Stimulated activated CD8-positive, alpha-beta memory T cell treated with anti-CD3 and anti-CD28 coated beads, Interleukin-12 subunit alpha, Interleukin-12 subunit beta, amount 100 ng/mL, for 24 hours (primary cell): ENCODE results near the gene ZNF154.

Source experiments
- DNase-seq: peaks from one replicate; pipeline ENCODE4 v3.0.0-alpha.2; 2020; ENCODE audit errors: extremely low read depth

Gene ZNF154

DNA sequence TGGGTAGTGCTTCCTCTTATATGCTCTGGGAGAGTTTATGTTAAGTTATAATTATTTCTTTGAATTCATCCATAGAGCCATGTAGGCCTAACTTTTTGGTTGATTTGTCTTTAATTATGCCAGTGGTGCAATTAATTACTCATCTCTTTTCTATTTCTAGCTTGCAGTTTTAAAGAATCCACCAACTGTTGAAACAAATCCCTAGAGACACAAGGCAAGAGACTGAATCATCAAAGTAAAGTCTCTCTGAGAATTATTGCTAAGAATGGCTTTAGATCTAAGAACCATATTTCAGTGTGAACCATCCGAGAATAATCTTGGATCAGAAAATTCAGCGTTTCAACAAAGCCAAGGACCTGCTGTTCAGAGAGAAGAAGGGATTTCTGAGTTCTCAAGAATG, 33.1 kb downstream of the ZNF154 start:
- no peak for DNase-seq

DNA sequence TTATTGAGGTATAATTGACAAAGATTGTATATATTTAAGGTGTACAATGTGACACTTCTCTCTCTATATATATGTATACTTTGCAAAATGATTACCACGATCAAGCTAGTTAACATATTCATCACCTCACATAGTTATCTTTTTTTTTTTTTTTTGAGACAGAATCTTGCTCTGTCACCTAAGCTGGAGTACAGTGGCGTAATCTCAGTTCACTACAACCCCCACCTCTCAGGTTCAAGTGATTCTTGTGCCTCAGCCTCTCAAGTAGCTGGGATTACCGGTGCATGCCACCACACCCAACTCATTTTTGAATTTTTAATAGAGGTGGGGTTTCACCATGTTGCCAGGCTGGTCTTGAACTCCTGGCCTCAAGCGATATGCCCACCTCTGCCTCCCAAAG, 36.5 kb downstream of the ZNF154 start:
- DNase-seq = no peak

DNA sequence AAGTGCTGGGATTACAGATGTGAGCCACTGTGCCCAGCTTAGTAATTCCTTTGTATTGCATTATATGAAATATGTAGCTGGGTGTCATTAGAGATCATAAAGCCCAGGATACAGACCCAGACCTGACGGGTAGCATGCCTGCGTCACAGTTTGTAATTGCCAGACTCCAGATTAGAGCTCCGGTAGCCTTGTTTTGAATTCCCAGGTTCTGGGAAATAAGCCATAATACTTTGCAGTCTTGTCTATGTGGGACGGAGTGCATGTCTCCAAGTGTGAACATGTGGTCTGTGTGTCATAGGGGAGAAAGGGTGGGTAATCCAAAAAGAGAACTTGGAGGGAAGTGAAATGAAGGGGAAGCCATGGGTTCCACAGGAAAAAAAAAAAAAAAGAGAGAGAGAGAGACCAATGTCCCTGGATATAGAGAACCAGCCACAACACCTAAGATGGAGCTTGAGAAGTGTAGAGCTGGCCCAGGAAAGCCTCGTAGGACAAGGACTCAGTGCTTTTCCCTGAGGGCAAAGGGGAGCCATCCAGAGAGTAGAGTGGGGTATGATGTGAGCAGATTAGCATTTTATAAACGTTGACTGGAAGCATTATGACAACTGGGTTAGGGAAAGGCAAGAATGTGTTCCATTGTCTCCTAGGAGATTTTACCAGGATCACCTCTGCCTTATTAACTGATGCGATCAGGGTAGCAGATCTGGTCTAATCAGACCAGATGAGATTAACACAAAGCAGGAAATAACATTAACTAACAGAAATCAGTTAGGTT, 37.7 kb downstream of the ZNF154 start:
- no peak for DNase-seq

DNA sequence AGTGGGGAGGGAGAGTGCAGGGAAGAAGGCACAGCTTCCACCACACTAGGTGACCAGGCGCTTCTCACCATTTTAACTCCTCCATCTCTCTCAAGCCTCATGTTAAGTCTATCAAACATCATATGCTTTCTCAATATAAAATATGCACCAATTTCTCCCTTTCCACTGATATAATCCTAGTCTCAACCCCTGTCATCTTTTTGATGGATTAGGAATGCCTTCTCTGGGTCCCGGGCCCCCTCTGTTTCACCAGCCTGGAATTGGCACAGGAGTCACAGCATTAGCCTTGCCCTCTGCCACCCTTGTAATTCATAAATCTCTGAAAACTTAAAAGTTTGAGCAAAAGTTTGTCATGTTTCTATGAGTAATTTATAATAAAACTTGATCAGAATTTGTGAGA, 40.4 kb downstream of the ZNF154 start, which contains the start of gene ZSCAN4:
Gene ZSCAN4 (plus strand): TSS at position 301 of the 400 bp plus-strand sequence. CDS start 7,211 bp downstream, outside the sequence.
- DNase-seq = no peak

DNA sequence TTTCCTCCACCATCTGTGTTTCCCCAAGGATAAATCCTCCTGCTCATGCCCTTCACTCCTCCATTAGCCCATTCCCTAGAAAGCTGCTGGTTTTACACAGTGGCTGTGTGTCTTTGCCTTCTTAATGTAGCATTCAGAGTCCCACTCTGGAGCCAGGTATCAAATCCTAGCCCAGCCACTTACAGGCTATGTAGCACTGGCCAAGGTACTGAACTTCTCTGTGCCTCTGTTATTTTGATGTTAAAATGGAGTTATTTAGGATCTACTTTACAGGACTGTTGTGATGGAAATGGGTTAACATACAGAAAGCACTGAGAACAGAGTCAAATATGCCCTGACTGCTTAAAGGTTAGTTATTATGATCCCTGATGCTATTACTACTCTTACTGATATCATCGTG, 41.8 kb downstream of the ZNF154 start:
- no peak for DNase-seq

DNA sequence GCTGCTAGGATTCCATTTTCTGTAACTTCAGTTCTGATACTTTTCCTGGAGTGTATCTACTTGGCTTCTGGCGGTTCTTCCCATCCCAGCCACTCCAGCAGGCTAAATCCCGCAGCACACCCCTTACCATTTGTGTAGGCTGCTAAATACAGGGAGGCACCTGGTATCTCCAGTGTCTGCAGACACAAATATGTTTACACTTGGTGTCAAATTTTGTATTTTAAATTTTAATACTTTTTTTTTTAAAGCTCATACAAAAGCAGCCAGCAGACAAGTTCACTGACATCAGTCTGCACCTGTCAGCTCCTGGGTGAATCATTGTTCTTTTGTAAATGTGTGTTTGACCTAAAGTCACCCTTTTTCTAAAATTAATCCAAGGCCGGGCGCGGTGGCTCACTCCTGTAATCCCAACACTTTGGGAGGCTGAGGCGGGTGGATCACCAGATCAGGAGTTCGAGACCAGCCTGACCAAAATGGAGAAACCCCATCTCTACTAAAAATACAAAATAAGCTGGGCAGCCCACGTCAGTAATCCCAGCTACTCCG, 43.7 kb downstream of the ZNF154 start:
- no peak for DNase-seq

DNA sequence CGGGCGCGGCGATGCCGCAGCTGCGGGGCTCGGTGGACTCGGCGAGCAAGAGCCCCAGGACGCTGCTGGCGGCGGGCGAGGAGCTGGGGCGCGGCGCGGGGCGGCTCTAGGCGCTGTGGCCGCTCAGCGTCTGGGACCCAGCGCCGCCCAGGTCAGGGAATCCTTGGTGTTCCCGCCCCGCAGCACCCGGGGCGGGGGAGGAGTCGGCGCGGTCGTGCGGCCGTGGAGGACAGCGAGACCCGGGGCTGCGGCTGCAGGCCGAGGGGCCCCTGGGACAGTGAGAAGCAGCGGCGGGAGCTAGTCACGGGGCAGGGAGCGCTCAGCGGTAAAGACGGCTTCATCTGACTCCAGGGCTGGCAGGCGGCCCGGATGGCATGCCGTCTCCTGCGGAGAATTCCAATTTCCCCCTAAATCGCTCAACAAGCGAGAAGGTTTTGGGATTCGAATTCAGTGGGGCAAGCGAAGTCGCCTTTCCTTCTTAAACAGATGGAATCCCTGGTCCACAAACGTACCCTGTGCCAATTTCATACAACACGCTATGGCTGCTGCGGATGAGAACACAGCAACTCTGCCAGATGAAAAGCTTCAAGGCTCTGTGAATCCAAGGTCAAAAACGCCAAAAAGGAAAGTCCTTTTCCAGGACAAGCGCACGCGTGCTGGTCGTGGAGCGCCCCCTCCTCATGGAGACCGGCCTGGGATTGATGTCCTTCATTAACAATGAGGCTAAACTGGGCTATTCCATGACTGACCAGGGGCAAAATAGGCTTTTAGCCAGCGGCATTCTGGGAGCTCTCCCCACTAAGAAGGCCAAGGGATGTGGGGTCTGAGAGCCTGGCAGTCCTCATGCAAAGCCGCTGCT, 44.5 kb downstream of the ZNF154 start:
- DNase-seq = no peak

DNA sequence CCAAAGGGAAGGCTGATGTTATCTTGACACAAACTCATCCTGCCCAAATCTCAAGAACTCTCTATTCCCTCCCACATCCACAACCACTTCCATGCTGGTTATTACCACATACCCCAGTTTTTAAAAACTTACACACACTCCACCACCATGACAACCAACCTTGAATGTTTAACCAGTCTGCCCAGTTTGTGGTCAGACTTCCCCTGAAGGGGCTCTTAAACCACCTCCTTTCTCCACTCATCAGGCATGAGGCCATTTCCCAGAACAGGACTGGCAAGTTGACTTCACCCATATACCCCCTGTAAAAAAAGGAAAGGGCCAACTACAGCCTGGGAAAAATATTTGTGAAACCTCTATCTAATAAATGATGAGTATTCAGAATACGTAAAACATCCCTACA, 52.7 kb downstream of the ZNF154 start:
- DNase-seq = no peak

DNA sequence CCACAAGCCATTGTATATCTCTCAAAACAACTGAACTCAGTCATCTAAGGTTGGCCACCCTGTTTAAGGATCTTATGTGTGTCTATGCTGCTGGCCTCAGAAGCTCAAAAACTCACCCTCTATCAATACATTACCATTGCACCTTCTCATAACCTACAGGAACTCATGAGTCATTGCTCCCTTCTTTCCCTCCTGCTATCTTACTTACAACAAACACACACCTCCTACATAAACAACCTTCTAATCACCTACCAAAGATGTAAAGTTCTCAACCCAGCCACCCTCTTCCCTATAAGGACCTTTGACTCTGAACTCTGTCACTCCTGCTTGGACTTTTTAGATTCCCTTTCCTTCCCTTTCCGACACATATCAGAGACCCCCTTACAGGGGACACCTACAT, 53.6 kb downstream of the ZNF154 start:
- DNase-seq = no peak

DNA sequence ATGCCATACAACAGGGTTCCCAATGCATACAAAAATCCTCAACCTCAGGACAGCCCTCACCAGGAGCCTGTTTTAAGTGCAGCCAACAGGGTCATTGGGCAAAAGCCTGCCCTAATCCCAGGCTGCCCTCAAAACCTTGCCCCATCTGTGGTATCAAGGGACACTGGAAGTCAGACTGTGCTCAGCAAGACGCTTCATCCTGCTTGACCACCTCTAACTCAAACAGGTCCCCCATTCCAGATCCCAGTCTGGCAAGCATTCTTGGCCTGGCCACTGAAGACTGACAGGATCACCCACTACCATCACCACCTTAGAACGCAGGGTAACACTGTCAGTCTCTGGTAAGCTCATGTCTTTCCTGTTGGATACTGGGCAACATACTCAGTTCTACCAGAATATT, 55.3 kb downstream of the ZNF154 start:
- no peak for DNase-seq

DNA sequence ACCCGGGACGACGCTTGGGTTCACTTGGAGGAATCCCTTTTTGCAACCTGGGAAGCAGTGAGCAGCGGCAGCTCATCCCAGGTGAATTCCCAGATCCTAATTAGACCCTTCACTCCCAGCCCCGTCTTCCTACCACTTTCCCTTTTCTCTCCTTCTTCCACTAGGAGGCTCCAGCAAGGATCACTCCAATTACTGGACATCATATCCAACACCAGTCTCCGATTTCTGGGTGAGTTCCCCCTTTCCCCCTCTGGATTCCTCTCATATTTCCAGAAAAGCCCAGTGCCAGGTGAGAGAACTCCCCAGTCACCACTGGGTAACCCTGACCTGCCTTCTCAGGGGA, 57.4 kb downstream of the ZNF154 start:
- no peak for DNase-seq

DNA sequence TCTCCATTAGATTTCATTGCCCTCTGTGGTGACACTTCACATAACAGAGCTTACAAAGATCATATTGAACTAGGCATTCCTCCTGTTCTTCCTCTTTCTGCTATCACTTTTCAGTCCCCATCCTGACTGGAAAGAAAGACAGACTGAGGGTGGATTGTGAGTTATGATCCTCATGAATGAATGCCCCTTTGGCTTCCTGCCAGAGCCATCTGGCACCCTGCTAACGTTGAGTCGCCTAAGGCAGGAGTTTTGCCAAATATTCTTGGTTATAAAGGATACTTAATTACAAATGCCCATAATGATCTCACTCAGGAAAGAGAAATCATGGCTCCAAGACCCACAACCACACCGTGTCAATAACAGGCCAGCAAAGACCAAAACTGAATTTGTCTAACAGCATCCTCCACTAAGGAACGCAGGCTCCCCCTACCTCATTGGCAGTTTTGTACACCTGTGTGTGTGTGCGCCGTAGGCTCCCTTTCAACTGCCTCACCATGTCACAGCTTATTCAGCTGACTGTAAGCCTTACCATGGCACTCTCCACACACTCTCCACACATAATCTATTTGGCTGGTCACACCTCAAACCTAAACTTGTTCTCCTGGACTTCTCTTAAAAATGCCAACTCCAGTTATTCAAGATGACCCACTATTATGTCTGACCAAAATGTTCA, 60.5 kb downstream of the ZNF154 start:
- no peak for DNase-seq
